SU-DHL-6 (cell line): ENCODE data around the gene TTC12.

Source experiments
- EZH2phosphoT487 ChIP-seq: fragments of 200-600 bp; sonication (generic), shearing (Covaris generic); conservative IDR thresholded peaks from 2 replicates; pipeline ENCODE4 v1.6.1; 2018; ENCODE audit warnings: mild to moderate bottlenecking, antibody characterized with exemption, low read length, moderate library complexity, mixed read lengths
- TF ChIP-seq, protein P1 (sequence below): fragments of 200-600 bp; sonication (generic); IDR thresholded peaks from one replicate; pipeline ENCODE4 v1.5.1; 2017; ENCODE audit warnings: antibody characterized with exemption, mild to moderate bottlenecking, low read length, moderate library complexity; ENCODE audit not compliant: insufficient read depth, poor library complexity, severe bottlenecking

- TF ChIP-seq, protein P1, sequence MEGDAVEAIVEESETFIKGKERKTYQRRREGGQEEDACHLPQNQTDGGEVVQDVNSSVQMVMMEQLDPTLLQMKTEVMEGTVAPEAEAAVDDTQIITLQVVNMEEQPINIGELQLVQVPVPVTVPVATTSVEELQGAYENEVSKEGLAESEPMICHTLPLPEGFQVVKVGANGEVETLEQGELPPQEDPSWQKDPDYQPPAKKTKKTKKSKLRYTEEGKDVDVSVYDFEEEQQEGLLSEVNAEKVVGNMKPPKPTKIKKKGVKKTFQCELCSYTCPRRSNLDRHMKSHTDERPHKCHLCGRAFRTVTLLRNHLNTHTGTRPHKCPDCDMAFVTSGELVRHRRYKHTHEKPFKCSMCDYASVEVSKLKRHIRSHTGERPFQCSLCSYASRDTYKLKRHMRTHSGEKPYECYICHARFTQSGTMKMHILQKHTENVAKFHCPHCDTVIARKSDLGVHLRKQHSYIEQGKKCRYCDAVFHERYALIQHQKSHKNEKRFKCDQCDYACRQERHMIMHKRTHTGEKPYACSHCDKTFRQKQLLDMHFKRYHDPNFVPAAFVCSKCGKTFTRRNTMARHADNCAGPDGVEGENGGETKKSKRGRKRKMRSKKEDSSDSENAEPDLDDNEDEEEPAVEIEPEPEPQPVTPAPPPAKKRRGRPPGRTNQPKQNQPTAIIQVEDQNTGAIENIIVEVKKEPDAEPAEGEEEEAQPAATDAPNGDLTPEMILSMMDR, result no peak
- no peak for TF ChIP-seq EZH2phosphoT487
Observed at GRCh38 chr11:113351068-113351450, 36.7 kb downstream of the TTC12 start.
